ENCODE results near the gene NANOG.
"Not testable (repeated sequence)": the region's sequence is repeated elsewhere in the genome, so short reads cannot be mapped to it uniquely, and the experiment has no call there.

The NANOG gene

DNA sequence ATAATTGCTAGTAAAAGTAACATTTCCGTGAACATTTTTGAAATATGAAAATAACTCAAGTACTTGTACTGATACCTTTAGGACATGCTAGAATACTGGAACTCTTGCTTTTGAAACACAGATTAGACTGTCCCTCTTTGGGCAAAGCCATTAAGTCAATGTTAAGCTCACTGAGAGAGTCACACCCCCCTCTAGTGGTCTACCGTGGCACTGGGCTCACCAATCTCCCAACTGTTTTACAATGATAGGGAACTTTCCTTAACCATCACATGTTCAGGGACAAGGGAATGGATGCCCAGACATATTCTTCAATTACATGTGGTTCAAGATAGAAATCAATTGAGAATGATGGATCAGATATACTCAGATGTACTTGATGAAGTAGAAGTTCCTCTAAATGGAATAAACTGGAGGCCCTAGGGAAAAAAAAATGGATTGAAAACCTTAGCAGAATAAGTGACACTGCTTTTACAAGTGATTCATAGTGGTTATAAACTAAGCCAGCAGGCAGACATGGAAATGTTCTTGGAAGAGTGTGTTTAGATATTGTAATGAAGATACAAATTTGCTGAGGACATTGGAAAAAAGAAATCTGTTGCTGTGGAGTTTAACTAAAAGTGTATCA, 17.8 kb downstream of the NANOG start:
- peak; percentile 33 to 65 for DNase-seq

DNA sequence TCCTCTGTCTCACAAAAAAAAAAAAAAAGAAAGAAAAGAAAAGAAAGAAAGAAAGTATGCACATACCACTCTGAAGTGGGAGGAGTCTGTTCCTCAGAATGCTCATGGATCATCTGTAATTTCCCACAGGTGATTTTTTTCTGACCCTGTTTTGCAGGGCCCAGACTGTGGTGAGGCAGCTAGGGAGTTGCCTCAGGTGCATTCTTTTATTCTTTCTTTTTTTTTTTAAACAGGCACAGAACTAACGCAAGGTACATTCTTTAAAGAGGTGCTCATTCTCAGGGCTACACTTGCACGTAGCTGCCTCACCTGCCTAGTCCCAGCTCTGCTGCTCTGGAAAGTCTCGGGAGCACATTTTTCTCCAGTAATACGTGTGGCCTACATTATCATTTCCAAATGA, 36.6 kb downstream of the NANOG start:
- DNase-seq = not testable (repeated sequence)

DNA sequence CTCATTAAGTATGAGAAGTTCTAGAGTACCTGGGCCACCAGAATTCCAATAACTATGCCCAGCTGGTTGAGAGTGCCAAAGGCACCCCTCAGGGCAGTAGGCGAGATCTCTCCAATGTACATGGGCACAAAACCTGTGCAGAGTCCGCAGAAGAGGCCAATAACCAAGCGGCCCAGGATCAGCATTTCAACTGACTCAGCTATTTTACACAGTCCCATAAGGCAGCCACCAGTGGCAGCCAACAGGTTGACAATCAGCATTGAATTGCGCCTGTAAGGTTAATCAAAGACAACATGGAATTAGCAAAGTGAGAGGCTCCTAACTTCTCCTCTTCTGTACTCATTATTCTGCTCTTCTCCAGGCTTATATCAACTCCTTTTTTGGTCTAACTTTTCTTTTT, 40.5 kb downstream of the NANOG start:
- not testable (repeated sequence) for DNase-seq

DNA sequence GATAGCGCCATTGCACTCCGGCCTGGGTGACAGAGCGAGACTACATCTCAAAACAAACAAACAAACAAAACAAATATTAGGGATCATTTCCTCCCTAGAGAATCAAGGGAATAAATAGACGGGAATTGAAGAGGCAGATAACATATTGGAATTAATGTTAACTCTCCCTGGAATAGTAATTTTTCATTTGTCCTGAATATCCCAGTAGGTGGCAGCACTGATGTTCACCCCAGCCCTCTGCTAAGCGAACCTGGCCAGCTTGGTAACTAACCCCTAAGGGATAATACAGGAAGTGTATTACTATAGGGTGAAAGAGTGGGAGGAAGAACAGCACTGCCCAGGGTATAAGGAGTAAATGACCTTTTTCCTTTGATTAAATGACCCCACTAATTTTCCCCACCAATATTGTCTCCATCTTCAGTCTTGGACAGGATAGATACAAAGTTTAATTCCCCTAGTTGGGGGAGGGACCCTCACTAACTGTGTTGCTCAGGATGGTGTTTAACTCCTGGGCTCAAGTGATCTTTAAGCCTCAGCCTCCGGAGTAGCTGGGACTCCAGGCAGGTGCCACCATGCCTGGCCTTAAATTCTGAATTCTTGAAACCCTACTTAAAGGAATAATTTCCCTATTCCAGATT, 43.0 kb downstream of the NANOG start:
- no peak for DNase-seq

DNA sequence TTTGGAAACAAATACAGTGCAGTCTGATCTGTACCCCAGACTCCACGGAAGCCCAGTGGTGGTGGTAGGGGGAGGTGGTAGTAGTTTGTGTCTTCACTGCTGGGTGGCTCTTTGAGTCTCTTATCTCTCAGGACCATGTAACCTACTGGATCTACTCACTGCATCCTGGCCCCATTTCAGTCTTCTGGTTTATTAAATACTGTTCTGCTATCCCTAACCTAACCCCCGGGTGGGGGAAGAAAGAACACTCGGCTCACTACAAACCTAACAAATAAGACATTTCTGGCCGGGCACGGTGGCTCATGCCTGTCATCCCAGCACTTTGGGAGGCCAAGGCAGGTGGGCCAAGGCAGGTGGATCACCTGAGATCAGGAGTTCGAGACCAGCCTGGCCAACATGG, 44.0 kb downstream of the NANOG start:
- DNase-seq = not testable (repeated sequence)

DNA sequence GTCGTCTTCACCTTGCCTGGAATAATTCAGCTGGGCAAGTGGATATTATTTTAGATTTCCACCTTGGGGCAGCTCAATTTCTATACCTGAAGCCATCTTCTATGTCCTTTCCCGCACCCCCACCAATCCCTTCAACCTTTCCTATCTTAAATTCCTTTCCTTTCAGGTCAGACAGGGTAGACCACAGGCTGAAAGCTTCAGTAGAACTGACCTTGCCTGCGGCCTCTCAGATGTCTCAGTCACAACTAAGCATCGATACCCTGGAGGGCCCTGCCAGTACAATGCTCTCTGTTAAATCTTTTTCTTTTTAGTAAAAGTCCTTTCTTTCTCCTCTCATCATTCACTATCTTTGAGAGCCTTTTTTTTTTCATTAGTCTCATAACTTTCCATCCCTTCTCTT, 44.6 kb downstream of the NANOG start:
- DNase-seq = no peak

DNA sequence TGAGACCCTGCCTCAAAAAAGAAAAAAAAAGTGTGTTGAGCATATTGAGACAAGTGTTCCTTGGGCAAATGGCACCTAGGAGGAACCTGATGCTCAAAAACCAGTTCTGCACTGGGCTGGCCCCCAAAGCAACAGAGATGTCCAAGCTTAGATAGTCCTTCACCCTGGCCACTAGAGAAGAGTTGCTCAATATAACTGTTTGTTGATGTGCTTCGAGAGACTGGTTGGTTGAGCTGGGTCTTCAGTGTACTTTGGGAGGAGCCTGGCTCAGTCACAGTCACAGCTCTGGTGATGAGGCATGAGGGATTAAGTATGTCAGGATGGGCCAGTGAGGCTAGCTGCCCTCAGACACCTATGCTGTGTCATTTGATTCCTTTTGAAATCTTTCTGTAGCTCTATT, 45.5 kb downstream of the NANOG start:
- no peak for DNase-seq

DNA sequence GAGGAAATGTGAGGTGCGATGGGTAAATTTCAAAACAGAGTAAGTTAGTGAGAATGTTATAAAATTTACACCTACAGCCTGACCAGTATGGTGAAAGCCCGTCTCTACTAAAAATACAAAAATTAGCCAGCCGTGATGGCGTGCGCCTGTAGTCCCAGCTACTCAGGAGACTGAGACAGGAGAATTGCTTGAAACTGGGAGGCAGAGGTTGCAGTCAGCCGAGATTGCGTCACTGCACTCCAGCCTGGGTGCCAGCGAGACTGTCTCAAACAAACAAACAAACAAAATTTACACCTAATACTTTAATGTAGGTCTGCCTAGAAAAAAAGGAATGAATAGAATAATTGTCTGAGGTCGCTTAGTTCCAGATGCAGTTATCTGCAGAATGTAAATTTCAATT, 45.9 kb downstream of the NANOG start:
- DNase-seq = no peak

DNA sequence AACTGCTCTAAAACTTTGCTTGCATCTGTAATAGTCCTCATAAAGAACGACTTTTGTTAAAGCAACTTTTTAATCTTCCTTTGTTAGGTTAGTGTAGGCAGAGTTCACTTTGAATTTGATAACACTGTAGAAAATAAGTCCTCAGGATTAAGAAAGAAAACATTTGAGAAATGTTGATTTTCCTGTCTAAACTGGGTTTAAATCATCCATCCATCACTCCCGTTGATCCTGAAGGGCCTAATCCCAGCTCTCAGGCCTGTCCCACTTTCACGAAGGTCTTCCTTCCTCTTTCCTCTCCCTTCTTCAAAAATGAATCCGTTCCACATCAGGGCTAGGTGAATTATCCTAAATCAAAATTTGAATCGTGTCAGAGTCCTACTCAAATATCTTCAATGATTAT, 46.6 kb downstream of the NANOG start:
- DNase-seq = no peak

DNA sequence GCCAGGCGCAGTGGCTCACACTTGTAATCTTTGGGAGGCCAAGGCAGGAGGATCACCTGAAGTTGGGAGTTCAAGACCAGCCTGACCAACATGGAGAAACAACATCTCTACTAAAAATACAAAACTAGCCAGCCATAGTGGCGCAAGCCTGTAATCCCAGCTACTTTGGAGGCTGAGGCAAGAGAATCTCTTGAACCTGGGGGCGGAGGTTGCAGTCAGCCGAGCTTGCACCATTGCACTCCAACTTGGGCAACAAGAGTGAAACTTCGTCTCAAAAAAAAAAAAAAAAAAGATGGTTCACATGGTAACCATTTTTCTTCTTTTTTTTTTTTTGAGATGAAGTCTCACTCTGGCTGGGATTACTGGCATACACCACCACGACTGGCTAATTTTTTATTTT, 48.2 kb downstream of the NANOG start:
- no peak for DNase-seq

DNA sequence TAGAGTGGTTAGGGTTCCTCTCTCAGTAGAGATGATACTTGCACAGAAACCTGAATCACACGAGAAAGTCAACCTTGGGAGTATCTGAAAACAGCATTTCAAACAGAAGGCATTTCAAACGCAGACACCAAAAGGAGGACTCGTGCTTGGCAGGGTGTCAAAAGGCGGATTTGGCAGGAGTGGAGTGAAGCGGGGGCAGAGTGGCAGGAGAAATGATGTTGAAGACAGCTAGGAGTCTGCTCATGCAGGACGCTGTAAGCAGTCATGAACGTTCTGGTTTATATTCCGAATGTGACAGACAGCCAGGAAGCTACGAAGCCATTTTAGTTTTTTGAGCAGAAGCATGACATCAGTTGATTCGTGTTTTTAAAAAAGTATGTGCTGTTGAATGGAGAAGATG, 50.0 kb downstream of the NANOG start:
- DNase-seq = not testable (repeated sequence)

DNA sequence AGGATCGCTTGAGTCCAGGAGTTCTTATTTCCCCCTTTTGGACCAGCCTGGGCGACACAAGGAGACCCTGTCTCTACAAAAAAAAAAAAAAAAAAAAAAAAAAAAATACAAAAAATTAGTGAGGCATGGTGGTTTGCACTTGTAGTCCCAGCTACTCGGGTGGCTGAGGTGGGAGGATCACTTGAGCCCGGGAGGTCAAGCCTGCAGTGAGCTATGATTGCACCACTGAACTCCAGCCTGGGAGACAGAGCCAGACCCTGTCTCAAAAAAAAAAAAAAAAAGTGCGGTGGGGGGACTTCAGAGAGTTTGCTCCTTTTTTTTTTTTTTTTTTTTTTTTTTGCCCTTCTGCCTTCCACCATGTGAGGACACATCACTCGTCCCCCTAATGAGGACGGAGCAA, 50.6 kb downstream of the NANOG start:
- not testable (repeated sequence) for DNase-seq

DNA sequence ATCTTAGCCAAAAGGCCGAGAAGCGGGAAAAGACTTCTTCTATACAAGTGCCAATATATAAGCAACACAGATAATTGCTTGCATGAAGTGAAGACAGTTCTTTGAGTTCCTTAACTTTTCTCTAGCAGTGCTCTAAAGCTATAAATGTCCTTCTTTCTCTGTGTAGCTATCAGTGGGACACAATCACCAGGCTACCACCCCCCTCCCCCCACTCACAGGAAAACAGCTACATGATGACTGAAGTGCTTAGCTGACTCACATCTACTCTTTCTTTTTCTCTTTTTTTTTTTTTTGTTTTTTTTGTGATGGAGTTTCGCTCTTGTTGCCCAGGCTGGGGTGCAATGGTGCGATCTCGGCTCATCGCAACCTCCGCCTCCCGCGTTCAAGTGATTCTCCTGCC, 53.2 kb downstream of the NANOG start:
- not testable (repeated sequence) for DNase-seq

DNA sequence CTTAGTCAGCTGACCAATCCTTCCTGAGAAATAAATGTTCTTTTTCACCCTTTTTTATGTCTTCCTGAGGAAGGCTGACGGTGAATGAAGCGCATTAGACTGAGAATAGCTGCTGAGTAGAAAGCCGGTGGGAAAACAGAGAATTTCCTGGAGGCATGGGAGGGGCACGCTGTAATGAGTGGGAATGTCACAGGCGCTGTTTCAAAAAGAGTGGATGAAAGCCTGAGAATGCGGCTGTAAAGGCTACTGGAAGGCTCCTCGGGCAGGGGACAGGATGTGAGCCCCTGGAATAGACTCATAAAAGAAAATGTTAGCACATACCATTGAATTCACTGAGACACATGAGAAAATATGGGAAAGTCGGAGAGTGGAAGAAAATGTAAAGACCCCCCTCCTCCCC, 53.9 kb downstream of the NANOG start:
- not testable (repeated sequence) for DNase-seq

DNA sequence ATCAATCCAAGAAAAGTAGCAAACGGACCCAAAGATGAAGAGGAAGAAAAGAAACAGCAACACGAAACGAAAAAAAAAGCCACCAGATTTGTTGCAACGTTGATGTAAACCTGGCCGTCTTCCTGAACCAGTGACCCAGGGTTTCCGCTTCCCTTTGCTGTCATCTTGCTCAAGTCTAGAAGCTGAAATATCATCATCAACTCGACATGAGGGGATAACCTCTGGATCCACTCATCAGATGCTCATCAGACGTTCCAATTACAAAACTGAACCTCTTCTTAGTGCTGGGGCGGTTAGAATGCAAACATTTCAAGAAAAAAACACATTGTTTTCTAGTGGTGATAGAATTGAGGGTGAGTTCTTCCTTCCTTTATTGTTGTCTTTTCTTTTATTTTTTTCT, 54.4 kb downstream of the NANOG start:
- DNase-seq = not testable (repeated sequence)

DNA sequence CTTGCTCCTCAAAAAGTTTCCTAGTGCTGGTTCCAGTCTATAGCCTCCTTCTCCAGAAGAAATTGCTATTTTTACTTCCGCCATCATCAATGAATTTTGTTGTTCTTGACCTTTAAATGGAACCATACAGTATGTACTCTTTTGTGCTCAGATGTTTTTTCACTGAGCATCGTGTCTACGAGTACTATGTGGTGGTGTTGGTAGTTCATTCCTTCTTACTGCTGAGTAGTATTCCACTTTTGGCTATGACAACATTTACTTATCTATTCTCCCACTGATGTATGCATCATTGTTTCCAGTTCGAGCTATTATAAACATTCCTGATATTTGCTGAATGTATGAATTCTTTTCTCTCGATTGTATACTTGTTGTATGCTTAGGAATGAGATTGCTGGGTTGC, 54.9 kb downstream of the NANOG start:
- DNase-seq = no peak

DNA sequence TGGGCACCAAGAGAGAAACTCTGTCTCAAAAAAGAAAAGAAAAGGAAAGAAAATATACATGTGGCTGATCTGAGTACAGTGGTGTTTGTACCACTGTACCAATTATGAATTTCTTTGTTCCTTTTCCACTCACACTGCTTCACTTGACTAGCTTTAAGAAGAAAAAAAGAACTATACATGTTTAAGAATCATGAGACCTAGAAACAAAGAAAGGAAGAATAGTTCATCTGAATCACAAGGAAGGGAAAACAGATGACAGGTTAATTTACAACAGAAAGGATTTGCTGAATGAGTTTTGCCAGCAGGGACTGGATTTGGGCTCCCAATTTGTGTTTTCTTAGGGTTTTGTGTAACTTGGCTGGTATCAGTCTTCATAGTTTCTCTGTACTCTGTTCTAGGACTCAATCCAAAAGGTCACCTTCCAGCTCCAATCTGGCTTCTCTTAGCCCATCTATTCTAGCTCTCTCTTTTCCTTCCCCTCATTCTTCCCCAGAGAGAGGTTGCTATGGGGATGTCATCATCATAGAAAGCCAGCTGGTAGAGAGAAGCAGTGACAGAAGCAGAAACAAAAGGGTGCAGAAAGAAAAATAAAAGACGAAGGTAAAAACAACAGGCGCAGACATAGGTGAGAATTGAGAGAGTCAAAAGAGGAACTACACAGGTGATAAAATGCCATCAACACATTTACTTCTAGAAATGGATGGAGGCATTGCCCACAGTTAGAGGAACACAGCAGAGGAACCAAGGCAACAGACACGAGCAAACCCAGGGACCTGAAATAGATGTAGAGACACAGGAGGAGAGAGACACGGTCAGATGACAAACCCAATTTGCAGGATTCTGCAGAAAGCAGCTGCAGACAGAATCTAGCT, 58.3 kb downstream of the NANOG start:
- not testable (repeated sequence) for DNase-seq

DNA sequence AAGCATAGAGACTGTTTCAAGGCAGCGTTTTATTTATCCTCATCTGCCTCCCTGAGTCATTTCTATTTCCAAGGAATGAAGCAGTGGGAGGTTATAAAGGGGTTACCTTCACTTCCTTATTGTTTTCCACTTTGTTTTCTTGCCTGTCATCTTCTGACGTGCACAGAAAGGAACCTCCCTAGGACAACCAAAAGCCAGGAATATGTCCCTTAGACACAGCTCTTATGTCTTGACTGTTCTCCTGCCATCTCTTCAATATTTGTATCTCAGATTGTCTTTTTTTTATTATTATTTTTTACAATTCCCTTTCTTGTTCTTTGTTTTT, 58.9 kb downstream of the NANOG start:
- DNase-seq = not testable (repeated sequence)
